ENCODE results near the gene SMARCE1. TPM values are rescaled to one million over a fixed set of nuclear protein-coding genes. Genes with fewer than 3 reads are reported as not detected.

SMARCE1 gene
- polyA plus RNA-seq, 1 donor (not counting 4 experiments of a cell fraction or from before 2014, with no cell fraction given) = 60.6 TPM

DNA sequence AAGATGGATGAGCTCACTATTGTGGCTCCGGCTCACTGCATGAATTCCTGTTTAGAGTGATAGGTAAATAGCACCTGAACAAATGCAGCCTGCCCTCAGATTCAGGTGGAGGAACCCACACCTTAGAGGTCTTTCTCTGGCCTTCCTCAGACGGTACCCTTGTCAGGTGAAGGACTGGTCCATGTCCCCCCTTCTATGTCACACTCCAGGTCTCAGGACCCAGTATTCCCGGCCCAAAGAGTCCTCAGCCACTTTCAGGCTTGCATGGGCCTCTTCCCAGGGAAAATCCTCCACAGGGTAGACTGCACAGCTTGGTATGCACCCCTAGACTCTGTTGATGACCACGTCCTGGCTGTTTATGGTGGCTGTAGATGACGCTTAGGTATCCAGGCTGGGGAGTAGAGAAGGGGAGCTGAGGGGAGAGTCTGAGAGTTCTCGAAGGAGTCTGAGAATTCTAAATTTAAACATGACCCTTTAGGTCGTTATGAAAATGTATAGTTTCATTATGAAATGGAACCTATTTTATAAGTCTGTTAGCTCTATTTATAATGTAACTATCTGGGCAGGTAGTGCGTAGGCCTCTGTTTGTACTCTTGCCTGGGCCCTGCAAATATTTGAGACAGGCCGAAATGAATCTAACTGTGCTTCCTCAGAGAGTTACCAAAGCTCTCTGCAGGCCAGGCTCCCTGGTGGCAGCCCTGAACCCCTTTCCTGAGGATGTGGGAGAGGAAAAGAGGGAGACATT is 49.9 kb downstream of the SMARCE1 start:
- dilution Hi-C loops (cut with MboI; ENCODE audit: extremely low pct_ligation_motif_present, low sequenced_read_pairs) = no loop called here
- H3K27me3 ChIP-seq (ENCODE audit: control insufficient read depth, extremely low read depth, insufficient read depth, low read length) = peaks cover 7% of the 10 kb centered on the region
- H3K79me2 ChIP-seq (ENCODE audit: control insufficient read depth, insufficient read depth, low read length) = no peaks in the 10 kb centered on the region
- H3K4me1 ChIP-seq (ENCODE audit: control insufficient read depth, extremely low read depth, insufficient read depth, low read length) = no peaks in the 10 kb centered on the region
- no peaks in the 10 kb centered on the region for H3K9me3 ChIP-seq (ENCODE audit: control insufficient read depth, low read depth, low read length)
- TF ChIP-seq, protein P1, sequence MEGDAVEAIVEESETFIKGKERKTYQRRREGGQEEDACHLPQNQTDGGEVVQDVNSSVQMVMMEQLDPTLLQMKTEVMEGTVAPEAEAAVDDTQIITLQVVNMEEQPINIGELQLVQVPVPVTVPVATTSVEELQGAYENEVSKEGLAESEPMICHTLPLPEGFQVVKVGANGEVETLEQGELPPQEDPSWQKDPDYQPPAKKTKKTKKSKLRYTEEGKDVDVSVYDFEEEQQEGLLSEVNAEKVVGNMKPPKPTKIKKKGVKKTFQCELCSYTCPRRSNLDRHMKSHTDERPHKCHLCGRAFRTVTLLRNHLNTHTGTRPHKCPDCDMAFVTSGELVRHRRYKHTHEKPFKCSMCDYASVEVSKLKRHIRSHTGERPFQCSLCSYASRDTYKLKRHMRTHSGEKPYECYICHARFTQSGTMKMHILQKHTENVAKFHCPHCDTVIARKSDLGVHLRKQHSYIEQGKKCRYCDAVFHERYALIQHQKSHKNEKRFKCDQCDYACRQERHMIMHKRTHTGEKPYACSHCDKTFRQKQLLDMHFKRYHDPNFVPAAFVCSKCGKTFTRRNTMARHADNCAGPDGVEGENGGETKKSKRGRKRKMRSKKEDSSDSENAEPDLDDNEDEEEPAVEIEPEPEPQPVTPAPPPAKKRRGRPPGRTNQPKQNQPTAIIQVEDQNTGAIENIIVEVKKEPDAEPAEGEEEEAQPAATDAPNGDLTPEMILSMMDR (optimal IDR thresholded peaks at IDR 0.05 in 1 of 3, IDR thresholded peaks at IDR 0.05 in 1 of 3, conservative IDR thresholded peaks at IDR 0.05 in 1 of 3; ENCODE audit: extremely low read depth in 1 of 3, insufficient read depth in 2 of 3, low read length in 3 of 3) = no peak
- TF ChIP-seq EZH2 (IDR thresholded peaks at IDR 0.05; ENCODE audit: low read length) = no peak
- no peaks in the 10 kb centered on the region for H3K36me3 ChIP-seq (ENCODE audit: control insufficient read depth in 2 of 2, extremely low read depth in 1 of 2, insufficient read depth in 2 of 2, low read length in 2 of 2)
- H2AFZ ChIP-seq (ENCODE audit: control insufficient read depth, low read length) = no peak overlapping the region
- no peaks in the 10 kb centered on the region for H4K20me1 ChIP-seq (ENCODE audit: control insufficient read depth, extremely low read depth, insufficient read depth, low read length)
- H3K9me1 ChIP-seq (ENCODE audit: control insufficient read depth, extremely low read depth, insufficient read depth, low read length) = no peaks in the 10 kb centered on the region
- no peak overlapping the region for H3K27ac ChIP-seq (ENCODE audit: control insufficient read depth, insufficient read depth, low read length)
- DNase-seq (ENCODE audit: low read depth, low spot score) = no peak
- FAIRE-seq = no peak
- H3K9ac ChIP-seq (ENCODE audit: control insufficient read depth, extremely low read depth, insufficient read depth, low read length) = no peak overlapping the region
- H3K4me3 ChIP-seq (ENCODE audit: control insufficient read depth in 2 of 3, extremely low read depth in 1 of 3, insufficient read depth in 2 of 3, low read depth in 1 of 3, low read length in 3 of 3) = no peak overlapping the region
- H3K4me2 ChIP-seq (ENCODE audit: control insufficient read depth, extremely low read depth, insufficient read depth, low read depth, low read length) = no peak overlapping the region

DNA sequence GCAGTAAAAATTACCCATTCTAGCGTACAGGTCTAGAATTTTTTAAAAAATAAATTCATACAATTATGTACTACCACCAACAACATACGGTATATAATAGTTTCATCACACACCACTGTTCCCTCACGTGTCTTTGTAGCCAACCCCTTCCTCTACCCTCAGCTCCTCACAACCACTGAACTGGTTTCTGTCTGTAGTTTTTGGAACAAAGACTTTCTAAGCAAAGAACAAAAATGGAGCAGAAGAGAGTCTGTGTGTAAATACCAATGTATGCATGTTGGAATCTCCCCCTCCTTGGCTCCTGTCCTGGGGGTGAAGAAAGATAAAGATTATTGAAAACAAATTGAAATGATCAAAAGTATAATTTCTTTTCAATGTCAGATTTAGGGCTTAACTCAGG is 50.5 kb downstream of the SMARCE1 start:
- H3K9me3 ChIP-seq (ENCODE audit: control insufficient read depth, low read depth, low read length) = no peaks in the 10 kb centered on the region
- peaks cover 4% of the 10 kb centered on the region for H3K27me3 ChIP-seq (ENCODE audit: control insufficient read depth, extremely low read depth, insufficient read depth, low read length)
- no peak overlapping the region for H2AFZ ChIP-seq (ENCODE audit: control insufficient read depth, low read length)
- no peak overlapping the region for H3K4me2 ChIP-seq (ENCODE audit: control insufficient read depth, extremely low read depth, insufficient read depth, low read depth, low read length)
- dilution Hi-C loops (cut with MboI; ENCODE audit: extremely low pct_ligation_motif_present, low sequenced_read_pairs) = no loop called here
- no peak for TF ChIP-seq EZH2 (IDR thresholded peaks at IDR 0.05; ENCODE audit: low read length)
- TF ChIP-seq, protein P1 (optimal IDR thresholded peaks at IDR 0.05 in 1 of 3, IDR thresholded peaks at IDR 0.05 in 1 of 3, conservative IDR thresholded peaks at IDR 0.05 in 1 of 3; ENCODE audit: extremely low read depth in 1 of 3, insufficient read depth in 2 of 3, low read length in 3 of 3) = no peak
- no peak for DNase-seq (ENCODE audit: low read depth, low spot score)
- H4K20me1 ChIP-seq (ENCODE audit: control insufficient read depth, extremely low read depth, insufficient read depth, low read length) = no peaks in the 10 kb centered on the region
- H3K4me3 ChIP-seq (ENCODE audit: control insufficient read depth in 2 of 3, extremely low read depth in 1 of 3, insufficient read depth in 2 of 3, low read depth in 1 of 3, low read length in 3 of 3) = no peak overlapping the region
- no peaks in the 10 kb centered on the region for H3K79me2 ChIP-seq (ENCODE audit: control insufficient read depth, insufficient read depth, low read length)
- no peaks in the 10 kb centered on the region for H3K36me3 ChIP-seq (ENCODE audit: control insufficient read depth in 2 of 2, extremely low read depth in 1 of 2, insufficient read depth in 2 of 2, low read length in 2 of 2)
- H3K4me1 ChIP-seq (ENCODE audit: control insufficient read depth, extremely low read depth, insufficient read depth, low read length) = no peaks in the 10 kb centered on the region
- FAIRE-seq = no peak
- no peak overlapping the region for H3K9ac ChIP-seq (ENCODE audit: control insufficient read depth, extremely low read depth, insufficient read depth, low read length)
- H3K27ac ChIP-seq (ENCODE audit: control insufficient read depth, insufficient read depth, low read length) = no peak overlapping the region
- no peaks in the 10 kb centered on the region for H3K9me1 ChIP-seq (ENCODE audit: control insufficient read depth, extremely low read depth, insufficient read depth, low read length)
